PC-3 (cell line): Measurements from ENCODE around the gene MYO3B.

Experiments
- EZH2 ChIP-seq: fragments of 300-600 bp; sonication (generic); IDR thresholded peaks from one replicate; pipeline ENCODE4 v1.6.1; 2017; ENCODE audit warnings: antibody characterized with exemption, mild to moderate bottlenecking, low read length; ENCODE audit not compliant: unreplicated experiment
- EZH2phosphoT487 ChIP-seq: fragments of 300-600 bp; sonication (generic); IDR thresholded peaks from 2 replicates; pipeline ENCODE4 v1.6.1; 2018; ENCODE audit warnings: mild to moderate bottlenecking, antibody characterized with exemption, low read length, borderline replicate concordance
- TF ChIP-seq, protein P1 (sequence below): fragments of 300-600 bp; sonication (generic); conservative IDR thresholded peaks from 2 replicates; pipeline ENCODE4 v1.5.1; 2017; ENCODE audit warnings: antibody characterized with exemption, low read depth, mild to moderate bottlenecking, low read length

GRCh38 chr2:170660409-170660808, 482.5 kb downstream of the MYO3B start:
- TF ChIP-seq, protein P1, sequence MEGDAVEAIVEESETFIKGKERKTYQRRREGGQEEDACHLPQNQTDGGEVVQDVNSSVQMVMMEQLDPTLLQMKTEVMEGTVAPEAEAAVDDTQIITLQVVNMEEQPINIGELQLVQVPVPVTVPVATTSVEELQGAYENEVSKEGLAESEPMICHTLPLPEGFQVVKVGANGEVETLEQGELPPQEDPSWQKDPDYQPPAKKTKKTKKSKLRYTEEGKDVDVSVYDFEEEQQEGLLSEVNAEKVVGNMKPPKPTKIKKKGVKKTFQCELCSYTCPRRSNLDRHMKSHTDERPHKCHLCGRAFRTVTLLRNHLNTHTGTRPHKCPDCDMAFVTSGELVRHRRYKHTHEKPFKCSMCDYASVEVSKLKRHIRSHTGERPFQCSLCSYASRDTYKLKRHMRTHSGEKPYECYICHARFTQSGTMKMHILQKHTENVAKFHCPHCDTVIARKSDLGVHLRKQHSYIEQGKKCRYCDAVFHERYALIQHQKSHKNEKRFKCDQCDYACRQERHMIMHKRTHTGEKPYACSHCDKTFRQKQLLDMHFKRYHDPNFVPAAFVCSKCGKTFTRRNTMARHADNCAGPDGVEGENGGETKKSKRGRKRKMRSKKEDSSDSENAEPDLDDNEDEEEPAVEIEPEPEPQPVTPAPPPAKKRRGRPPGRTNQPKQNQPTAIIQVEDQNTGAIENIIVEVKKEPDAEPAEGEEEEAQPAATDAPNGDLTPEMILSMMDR = no peak
- no peak for TF ChIP-seq EZH2
- TF ChIP-seq EZH2phosphoT487 = no peak
